ENCODE data around the gene HEPACAM2.
A peak's percentile ranks its signal among the peaks of the same experiment; 100 is the strongest.

HEPACAM2 gene

DNA sequence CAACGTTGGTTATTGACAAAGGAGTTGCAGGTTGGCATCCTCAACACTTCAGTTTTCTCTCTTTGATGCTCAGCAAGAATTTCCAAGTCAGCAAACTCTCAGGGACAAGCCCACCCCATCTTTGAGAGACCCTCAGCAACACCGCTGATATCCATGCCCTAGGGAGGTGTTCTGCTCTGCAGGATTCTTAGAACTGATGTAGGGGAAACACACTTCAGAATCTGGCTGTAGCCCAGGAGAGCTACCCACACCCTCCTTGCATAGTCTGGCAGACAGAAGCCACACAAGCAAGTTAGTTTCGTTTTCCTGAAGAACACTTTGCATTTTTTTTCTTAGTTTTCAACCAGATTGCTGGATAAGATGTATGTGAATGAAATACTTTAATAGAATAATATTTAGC, 78.9 kb downstream of the HEPACAM2 start:
- peak; percentile 21 for DNase-seq (ENCODE audit: low spot score)

DNA sequence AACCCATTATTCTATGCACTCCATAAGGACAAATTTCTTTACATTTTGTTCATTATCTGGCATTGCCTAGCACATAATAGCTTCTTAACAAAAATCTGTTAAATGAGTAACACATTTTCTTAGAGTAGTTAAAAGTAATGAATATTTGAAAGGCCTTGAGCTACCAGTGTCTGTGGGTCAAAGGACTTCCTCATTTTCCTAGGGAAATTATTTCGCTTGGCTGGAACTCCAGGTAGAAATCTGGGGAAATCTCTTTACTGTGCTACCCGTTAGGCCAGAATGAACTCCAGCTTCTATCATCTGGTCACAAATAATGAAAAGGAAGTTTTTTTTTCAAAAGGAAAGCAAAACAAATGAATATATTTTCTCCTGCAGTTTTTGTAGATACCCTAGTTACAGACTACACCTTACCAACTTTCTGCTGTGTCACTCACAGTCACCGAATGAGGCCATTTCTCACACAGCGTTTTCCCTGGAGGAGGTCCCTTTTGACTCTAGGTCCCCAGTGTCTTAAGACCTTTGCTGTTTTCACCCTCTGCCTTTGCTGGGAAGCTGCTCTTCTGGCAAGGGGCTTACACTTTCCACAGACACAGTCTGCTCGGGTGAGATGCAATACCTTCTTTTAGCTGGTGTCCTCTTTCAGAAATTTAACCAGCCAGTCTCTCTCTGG, 79.7 kb downstream of the HEPACAM2 start:
- DNase-seq (ENCODE audit: low spot score), result no peak

DNA sequence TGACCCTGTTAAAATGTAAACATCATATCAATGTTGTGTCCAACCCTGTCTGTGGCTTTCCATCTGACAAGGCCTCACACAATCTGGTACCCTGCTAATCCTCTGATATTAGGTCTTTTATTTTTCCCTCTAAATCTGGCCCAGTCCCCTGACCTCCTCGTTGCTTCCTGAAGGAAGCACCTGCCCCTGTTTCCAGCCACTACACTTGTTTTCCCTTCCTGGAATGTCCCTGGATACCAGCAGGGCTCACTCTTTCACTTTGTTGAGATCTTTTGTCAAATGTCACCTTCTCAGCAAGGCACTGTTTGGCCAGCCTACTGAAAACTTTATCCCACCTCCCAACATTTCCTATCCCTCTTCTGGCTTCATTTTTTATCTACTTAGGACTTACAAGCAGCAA, 80.2 kb downstream of the HEPACAM2 start:
- no peak for DNase-seq (ENCODE audit: low spot score)

DNA sequence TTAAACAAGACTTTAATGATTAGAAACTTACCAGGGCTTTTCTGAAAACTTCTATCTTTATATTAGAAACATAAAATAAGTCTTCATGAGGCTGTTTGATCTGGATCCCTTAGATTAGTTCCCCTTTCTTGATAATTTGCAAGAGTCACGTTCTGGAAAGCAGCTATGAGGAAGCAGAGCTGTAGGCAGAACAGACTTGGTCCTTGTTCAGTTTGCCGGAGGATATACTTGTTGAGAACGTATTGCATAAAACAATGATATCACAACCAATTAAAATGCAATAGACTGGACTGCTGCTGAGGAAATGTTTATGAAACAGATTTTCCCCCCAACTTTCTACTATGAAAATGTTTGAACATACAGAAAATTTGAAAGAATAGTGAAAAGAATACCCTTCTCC, 80.9 kb downstream of the HEPACAM2 start:
- DNase-seq (ENCODE audit: low spot score), result no peak

DNA sequence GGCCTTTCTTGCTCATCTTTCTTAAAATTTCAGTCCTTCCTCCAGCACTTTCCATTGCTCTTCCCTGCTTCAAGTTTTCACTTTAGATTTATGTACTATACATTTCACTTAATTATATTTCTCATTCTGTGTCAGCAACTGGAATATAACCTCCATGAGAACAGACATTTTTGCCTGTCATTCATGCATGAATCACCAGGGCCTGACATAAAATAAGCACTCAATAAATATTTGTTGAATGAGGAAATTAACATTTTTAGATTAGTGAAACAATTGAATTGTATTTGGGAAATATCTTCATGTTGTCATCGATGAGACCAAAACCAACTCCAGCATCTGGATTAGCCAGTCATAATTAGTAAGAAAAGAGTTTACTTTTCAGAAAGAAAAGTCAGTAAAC, 84.1 kb downstream of the HEPACAM2 start:
- DNase-seq (ENCODE audit: low spot score), result no peak

DNA sequence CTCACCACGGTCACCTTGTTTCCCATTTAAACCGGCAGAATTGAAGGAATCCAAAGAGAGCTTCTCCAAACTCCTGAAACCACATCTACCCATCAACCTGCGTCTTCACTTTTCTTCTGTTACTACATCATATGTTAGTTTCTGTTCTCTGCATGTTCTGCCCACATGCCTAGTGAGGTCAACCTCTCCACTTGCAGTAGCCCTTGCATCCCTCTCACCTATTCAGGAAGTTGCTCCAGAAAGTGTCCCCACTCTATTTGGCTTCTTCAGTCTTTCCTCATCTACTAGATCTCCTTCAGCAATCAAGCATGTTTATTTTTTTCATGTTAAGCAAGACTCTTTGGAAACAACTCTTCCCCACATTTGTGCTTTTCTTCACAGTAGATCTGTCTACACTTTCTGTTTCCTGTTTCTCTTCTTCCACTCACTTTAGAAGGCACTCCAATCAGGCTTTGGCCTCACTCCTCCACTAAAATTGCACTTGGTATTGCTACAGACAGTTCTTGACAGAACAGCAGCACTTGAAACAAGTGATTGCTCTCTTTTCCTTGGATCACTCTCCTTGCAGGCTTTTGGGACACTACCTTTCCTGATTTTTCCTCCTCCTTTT, 85.6 kb downstream of the HEPACAM2 start:
- DNase-seq (ENCODE audit: low spot score), result no peak

DNA sequence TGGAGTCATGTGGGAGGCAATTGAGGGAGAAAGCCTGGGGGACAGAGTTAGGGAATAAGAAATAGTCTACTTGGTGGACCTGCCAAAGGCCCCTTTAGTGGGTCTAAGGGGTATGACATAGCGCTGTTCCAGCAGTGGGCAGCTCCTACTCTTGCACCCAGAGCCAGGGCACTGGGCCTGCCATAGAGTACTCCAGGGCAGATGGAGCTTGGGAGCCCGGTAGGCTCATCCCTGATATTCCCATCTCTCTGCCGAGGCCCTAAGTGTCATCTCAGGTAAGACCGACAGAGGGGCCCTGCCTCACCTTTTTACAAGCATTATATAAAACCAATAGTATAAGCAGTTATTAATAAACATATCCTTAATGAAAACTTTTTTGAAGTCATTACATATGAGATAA, 87.7 kb downstream of the HEPACAM2 start:
- no peak for DNase-seq (ENCODE audit: low spot score)
